IMR-90 (cell line): Measurements from ENCODE around the gene DOCK2. TPM values are rescaled to one million over a fixed set of nuclear protein-coding genes. Genes with fewer than 3 reads are reported as not detected.

Source experiments
- ATAC-seq: fragments of 200-7000 bp; cut with Tn5 transposase; 2 replicates; pipeline ENCODE4 v1.9.1; 2020; ENCODE audit warnings: low read depth, mild to moderate bottlenecking, moderate library complexity
- BruUV-seq: library from RNA; stranded (reverse); fragments of 400-500 nt; replicated peaks from 2 replicates; lab custom pipeline; 2021; lab: Mats Ljungman, UMichigan
- CTCF ChIA-PET: fragments of 300-600 bp; formaldehyde crosslinking; extraction: SDS; loops from one replicate; lab custom pipeline; 2021; ENCODE audit warnings: antibody characterized with exemption; lab: Yijun Ruan, JAX
- POLR2A ChIA-PET: fragments of 300-600 bp; sonication (Branson Sonifier 250); formaldehyde crosslinking; loops from one replicate; lab custom pipeline; 2022; ENCODE audit warnings: antibody characterized with exemption; ENCODE audit not compliant: unreplicated experiment; lab: Charles Lee
- DNase-seq: peaks from one replicate; pipeline ENCODE4 v3.0.0; 2013
- H2AFZ ChIP-seq: replicated peaks from 2 replicates; pipeline ENCODE3; 2013; ENCODE audit warnings: low read length, mild to moderate bottlenecking; ENCODE audit not compliant: poor library complexity
- H2AK5ac ChIP-seq: 2 replicates; pipeline ENCODE4 v1.6.1; 2013; ENCODE audit warnings: low read depth, low read length, inconsistent platforms
- H2AK9ac ChIP-seq: replicated peaks from 2 replicates; pipeline ENCODE3; 2013; ENCODE audit warnings: mild to moderate bottlenecking, low read depth, low read length, moderate library complexity; ENCODE audit not compliant: poor library complexity
- H2BK120ac ChIP-seq: 2 replicates; pipeline ENCODE4 v1.6.1; 2013; ENCODE audit warnings: low read depth, low read length, inconsistent platforms
- H2BK15ac ChIP-seq: 3 replicates; pipeline ENCODE4 v1.6.1; 2013; ENCODE audit warnings: low read depth, low read length, inconsistent platforms
- H2BK20ac ChIP-seq: 2 replicates; pipeline ENCODE4 v1.6.1; 2013; ENCODE audit warnings: low read depth, mild to moderate bottlenecking, inconsistent platforms, low read length, moderate library complexity
- H2BK5ac ChIP-seq: 2 replicates; pipeline ENCODE4 v1.6.1; 2013; ENCODE audit warnings: mild to moderate bottlenecking, low read depth, low read length, inconsistent platforms; ENCODE audit not compliant: poor library complexity, severe bottlenecking
- H3K14ac ChIP-seq: replicated peaks from 2 replicates; pipeline ENCODE4 v1.6.1; 2013; ENCODE audit warnings: low read depth, low read length, inconsistent platforms
- H3K18ac ChIP-seq: 2 replicates; pipeline ENCODE4 v1.6.1; 2013; ENCODE audit warnings: low read depth, low read length, control low read depth
- H3K23ac ChIP-seq: 2 replicates; pipeline ENCODE4 v1.6.1; 2013; ENCODE audit warnings: low read depth, low read length, inconsistent platforms
- H3K27ac ChIP-seq: 2 replicates; pipeline ENCODE4 v1.5.1; 2013; ENCODE audit warnings: mild to moderate bottlenecking, control low read depth, low read length; ENCODE audit not compliant: insufficient read depth
- H3K27me3 ChIP-seq: 2 replicates; pipeline ENCODE4 v1.6.1; 2013; ENCODE audit warnings: low read length; ENCODE audit not compliant: control insufficient read depth, insufficient read depth
- H3K36me3 ChIP-seq: 2 replicates; pipeline ENCODE4 v1.6.1; 2013; ENCODE audit warnings: low read length, mixed read lengths; ENCODE audit not compliant: control insufficient read depth, insufficient read depth
- H3K4ac ChIP-seq: 2 replicates; pipeline ENCODE4 v1.6.1; 2013; ENCODE audit warnings: low read depth, low read length, inconsistent platforms
- H3K4me1 ChIP-seq: 2 replicates; pipeline ENCODE4 v1.6.1; 2013; ENCODE audit warnings: low read length, mixed read lengths; ENCODE audit not compliant: control insufficient read depth, insufficient read depth
- H3K4me2 ChIP-seq: 2 replicates; pipeline ENCODE4 v1.6.1; 2013; ENCODE audit warnings: low read depth, mild to moderate bottlenecking, control low read depth, low read length, moderate library complexity
- H3K4me3 ChIP-seq: 2 replicates; pipeline ENCODE4 v1.5.1; 2013; ENCODE audit warnings: low read depth, mild to moderate bottlenecking, control low read depth, low read length, moderate library complexity; ENCODE audit not compliant: insufficient read depth
- H3K56ac ChIP-seq: 2 replicates; pipeline ENCODE4 v1.6.1; 2013; ENCODE audit warnings: low read length, inconsistent platforms; ENCODE audit not compliant: insufficient read depth; ENCODE audit errors: extremely low read depth
- H3K79me1 ChIP-seq, 2 experiments: 2 replicates each; pipeline ENCODE4 v1.6.1; 2013; ENCODE audit warnings: low read length in 2 of 2, inconsistent platforms in 1 of 2, low read depth in 1 of 2
- H3K9ac ChIP-seq: 2 replicates; pipeline ENCODE4 v1.6.1; 2013; ENCODE audit warnings: low read depth, low read length, control low read depth
- H3K9me1 ChIP-seq: 2 replicates; pipeline ENCODE4 v1.6.1; 2013; ENCODE audit warnings: low read length, inconsistent platforms; ENCODE audit not compliant: insufficient read depth
- H3K9me3 ChIP-seq: 2 replicates; pipeline ENCODE4 v1.6.1; 2013; ENCODE audit warnings: low read length; ENCODE audit not compliant: control insufficient read depth, insufficient read depth
- H4K20me1 ChIP-seq: 2 replicates; pipeline ENCODE4 v1.6.1; 2013; ENCODE audit warnings: low read length, inconsistent platforms; ENCODE audit not compliant: insufficient read depth
- H4K5ac ChIP-seq: 2 replicates; pipeline ENCODE4 v1.6.1; 2013; ENCODE audit warnings: mild to moderate bottlenecking, low read depth, low read length, control low read depth
- H4K8ac ChIP-seq, 2 experiments: 2 replicates each; pipeline ENCODE4 v1.6.1; 2013; ENCODE audit warnings: low read depth in 2 of 2, low read length in 2 of 2, control low read depth in 1 of 2, inconsistent platforms in 1 of 2
- H4K91ac ChIP-seq: 2 replicates; pipeline ENCODE4 v1.6.1; 2013; ENCODE audit warnings: low read depth, low read length, inconsistent platforms; ENCODE audit not compliant: insufficient read depth
- BHLHE40 ChIP-seq: fragments of 150-350 bp; IDR thresholded peaks from 2 replicates; pipeline ENCODE4 v1.6.1; 2016; ENCODE audit warnings: mild to moderate bottlenecking, low read depth, low read length
- CHD1 ChIP-seq: IDR thresholded peaks from 2 replicates; pipeline ENCODE4 v1.6.1; 2012; ENCODE audit warnings: low read depth, low read length, improper control_type of control experiment
- CTCF ChIP-seq: conservative IDR thresholded peaks from 2 replicates; pipeline ENCODE4 v1.5.1; 2012; ENCODE audit warnings: mild to moderate bottlenecking, low read depth, low read length, improper control_type of control experiment
- FOS ChIP-seq: fragments of 150-350 bp; IDR thresholded peaks from 2 replicates; pipeline ENCODE4 v1.6.1; 2016; ENCODE audit warnings: low read depth, low read length
- MAFK ChIP-seq: IDR thresholded peaks from 2 replicates; pipeline ENCODE4 v1.6.1; 2012; ENCODE audit warnings: low read depth, low read length, improper control_type of control experiment
- MAZ ChIP-seq: IDR thresholded peaks from 2 replicates; pipeline ENCODE4 v1.6.1; 2012; ENCODE audit warnings: low read depth, mild to moderate bottlenecking, low read length, improper control_type of control experiment, moderate library complexity, borderline replicate concordance
- NFE2L2 ChIP-seq: fragments of 150-350 bp; IDR thresholded peaks from 2 replicates; pipeline ENCODE4 v1.6.1; 2016; ENCODE audit warnings: low read depth, mild to moderate bottlenecking, low read length
- POLR2A ChIP-seq: IDR thresholded peaks from 2 replicates; pipeline ENCODE4 v1.6.1; 2012; ENCODE audit warnings: mild to moderate bottlenecking, low read depth, low read length
- RCOR1 ChIP-seq: IDR thresholded peaks from 2 replicates; pipeline ENCODE4 v1.6.1; 2012; ENCODE audit warnings: mild to moderate bottlenecking, low read length, improper control_type of control experiment; ENCODE audit not compliant: insufficient replicate concordance
- RFX5 ChIP-seq: IDR thresholded peaks from 2 replicates; pipeline ENCODE4 v1.8.0; 2012; ENCODE audit warnings: low read depth, mild to moderate bottlenecking, low read length, moderate library complexity
- SMC3 ChIP-seq: fragments of 150-350 bp; IDR thresholded peaks from 2 replicates; pipeline ENCODE4 v1.6.1; 2016; ENCODE audit warnings: low read depth, mild to moderate bottlenecking, antibody characterized with exemption, low read length, moderate library complexity
- WGBS, 2 experiments: methylation state at CpG; one replicate each; pipeline versions ENCODE4 v1.1.5 to v1.1.7; 2013; ENCODE audit warnings: missing lambda C conversion rate in 2 of 2; ENCODE audit not compliant: insufficient read length in 1 of 2; ENCODE audit errors: extremely low coverage in 2 of 2; 5-methylcytosine and 5-hydroxymethylcytosine counted together
- dilution Hi-C: fragments of 300-500 bp; cut with HindIII; formaldehyde crosslinking; loops from one replicate; pipeline ENCODE4 v1.14.3; 2018; ENCODE audit warnings: low sequenced_read_pairs; ENCODE audit not compliant: unreplicated experiment
- in situ Hi-C: fragments of 300-500 bp; cut with MboI; formaldehyde crosslinking; loops from 3 replicates; pipeline ENCODE4 v1.14.3; 2019; ENCODE audit warnings: low sequenced_read_pairs, inconsistent platforms, mixed read lengths
- intact Hi-C: fragments of 100-400 bp; cut with micrococcal nuclease; formaldehyde crosslinking; loops from 2 replicates; pipeline ENCODE4 v1.10.0; 2022
- polyA plus RNA-seq, 3 experiments: library from polyadenylated mRNA; depleted of rRNA; stranded (reverse); fragments of >200 nt; gene quantifications; 2 replicates each; pipeline ENCODE4 v1.2.3, GENCODE V29; 2012; ENCODE audit warnings: low replicate concordance in 1 of 3
- total RNA-seq: library from RNA; depleted of rRNA; stranded (reverse); fragments of >200 nt; gene quantifications from 2 replicates; pipeline ENCODE4 v1.2.3, GENCODE V29; 2012
- TF ChIP-seq, protein P1 (sequence below): fragments of 150-350 bp; IDR thresholded peaks from 2 replicates; pipeline ENCODE4 v1.6.1; 2017; ENCODE audit warnings: mild to moderate bottlenecking, antibody characterized with exemption, low read length, low read depth

DOCK2 gene
- total and polyA plus RNA-seq, 2 of the 4 experiments (the other 2 are of a cell fraction): 0.72 to 3.0 TPM

- H2AK5ac ChIP-seq: no peak overlapping the region
- H2BK120ac ChIP-seq: no peak overlapping the region
- peaks cover 10% of the 10 kb centered on the region for H3K9me1 ChIP-seq
- ATAC-seq (peak; percentile 96), DNase-seq (peak; percentile 72)
- no peaks in the 10 kb centered on the region for H3K9me3 ChIP-seq
- peak overlapping the region; percentile 21; the same call in 1 of the 2 replicates for H3K4ac ChIP-seq
- H4K8ac ChIP-seq: 0 out of 4 replicates have a peak overlapping the region, but pooled peaks of 1 of the 2 experiments have one; percentile 21
- H3K4me3 ChIP-seq: no peak overlapping the region
- WGBS, 2 experiments: 40% methylated on average over 4 of the region's 7 CpGs; no CpG with 5 or more reads in 1 of the 2 experiments
- no peak overlapping the region for H2BK15ac ChIP-seq
- no peaks in the 10 kb centered on the region; the same call in 1 of the 2 replicates for H3K36me3 ChIP-seq
- ChIA-PET POLR2A (interaction anchor here (0.9 kb wide), 1 partner anchor 11 kb away, joined by 3 read pairs; no protein-coding TSS in a partner anchor), CTCF (interaction anchor here (1.2 to 1.5 kb wide), 2 partner anchors 11 to 45 kb away, joined by 4 to 10 read pairs; partner anchors contain the start of gene INSYN2B)
- H3K14ac ChIP-seq: no peak overlapping the region
- intact Hi-C loops (no loop called here), in situ Hi-C loops (no loop called here), dilution Hi-C loops (no loop called here)
- BruUV-seq: no TSS peak
- no peak overlapping the region for H3K23ac ChIP-seq
- H3K18ac ChIP-seq: peak overlapping the region; percentile 13; the same call in 1 of the 2 replicates
- H3K9ac ChIP-seq: no peak overlapping the region
- H3K56ac ChIP-seq: no peak overlapping the region
- TF ChIP-seq SMC3: no peak
- no peak for TF ChIP-seq FOS
- no peak for TF ChIP-seq MAFK
- no peak for TF ChIP-seq NFE2L2
- TF ChIP-seq, protein P1, sequence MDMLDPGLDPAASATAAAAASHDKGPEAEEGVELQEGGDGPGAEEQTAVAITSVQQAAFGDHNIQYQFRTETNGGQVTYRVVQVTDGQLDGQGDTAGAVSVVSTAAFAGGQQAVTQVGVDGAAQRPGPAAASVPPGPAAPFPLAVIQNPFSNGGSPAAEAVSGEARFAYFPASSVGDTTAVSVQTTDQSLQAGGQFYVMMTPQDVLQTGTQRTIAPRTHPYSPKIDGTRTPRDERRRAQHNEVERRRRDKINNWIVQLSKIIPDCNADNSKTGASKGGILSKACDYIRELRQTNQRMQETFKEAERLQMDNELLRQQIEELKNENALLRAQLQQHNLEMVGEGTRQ: no peak
- no peak for TF ChIP-seq CTCF
- no peak for TF ChIP-seq MAZ
- no peak for TF ChIP-seq BHLHE40
- TF ChIP-seq CHD1: no peak
- TF ChIP-seq POLR2A: no peak
- no peak for TF ChIP-seq RFX5
- no peak for TF ChIP-seq RCOR1
- no peak overlapping the region for H4K91ac ChIP-seq
- peaks cover 13% of the 10 kb centered on the region for H3K4me1 ChIP-seq
- H3K27me3 ChIP-seq: no peaks in the 10 kb centered on the region
- H4K20me1 ChIP-seq: no peaks in the 10 kb centered on the region
- peaks cover 13 to 36% of the 10 kb centered on the region in 2 experiments; a peak in 3 of 4 replicates for H3K79me1 ChIP-seq
- no peak overlapping the region for H2AK9ac ChIP-seq
- H3K27ac ChIP-seq: no peak overlapping the region; the same call in 1 of the 2 replicates
- H2BK5ac ChIP-seq: no peak overlapping the region
- H2AFZ ChIP-seq: no peak overlapping the region
- no peak overlapping the region for H4K5ac ChIP-seq
- no peak overlapping the region for H2BK20ac ChIP-seq
- H3K4me2 ChIP-seq: peak overlapping the region; percentile 35; the same call in 1 of the 2 replicates
Observed at GRCh38 chr5:169934990-169935389, 297.9 kb downstream of the DOCK2 start.
